AG20443 (cell line): Measurements from ENCODE around the gene RIPK4.
A peak's percentile ranks its signal among the peaks of the same experiment; 100 is the strongest.
"Not testable (repeated sequence)": the region's sequence is repeated elsewhere in the genome, so short reads cannot be mapped to it uniquely, and the experiment has no call there.

Experiments used
- DNase-seq: peaks from one replicate; pipeline ENCODE4 v3.0.0; 2012; ENCODE audit warnings: low spot score, mixed read lengths

Gene RIPK4

DNA sequence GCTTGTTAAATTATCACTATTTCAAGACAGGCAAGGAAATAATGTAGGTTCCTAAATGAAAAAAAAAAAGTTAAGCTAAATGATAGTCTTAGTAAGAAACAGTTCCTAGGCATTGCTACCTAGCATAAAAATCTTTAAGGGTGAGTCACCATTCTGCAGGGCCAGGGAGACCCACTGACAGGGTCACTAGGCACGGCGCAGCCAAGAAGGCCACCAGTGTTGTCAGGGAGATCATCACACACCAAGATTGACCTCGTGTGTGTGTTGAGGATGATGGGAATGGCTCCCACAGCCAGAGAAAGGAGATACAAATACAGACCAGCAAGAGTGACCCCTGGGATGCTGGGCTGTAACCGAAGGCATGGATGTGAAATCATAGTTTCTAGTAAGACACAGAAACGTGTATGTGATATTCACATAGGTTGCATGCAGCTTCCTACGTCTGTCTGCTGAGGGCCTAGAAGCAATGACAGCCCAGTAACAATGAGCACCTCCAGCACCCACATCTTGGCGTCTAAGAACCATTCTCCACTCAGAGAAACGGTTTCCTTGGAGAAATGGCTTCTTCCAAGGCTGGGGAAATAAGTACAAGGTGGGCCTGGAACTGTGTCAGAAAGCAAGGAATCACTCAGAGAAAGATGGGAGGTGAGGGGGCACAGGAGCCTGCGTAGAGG, 29.1 kb downstream of the RIPK4 start:
- no peak for DNase-seq

DNA sequence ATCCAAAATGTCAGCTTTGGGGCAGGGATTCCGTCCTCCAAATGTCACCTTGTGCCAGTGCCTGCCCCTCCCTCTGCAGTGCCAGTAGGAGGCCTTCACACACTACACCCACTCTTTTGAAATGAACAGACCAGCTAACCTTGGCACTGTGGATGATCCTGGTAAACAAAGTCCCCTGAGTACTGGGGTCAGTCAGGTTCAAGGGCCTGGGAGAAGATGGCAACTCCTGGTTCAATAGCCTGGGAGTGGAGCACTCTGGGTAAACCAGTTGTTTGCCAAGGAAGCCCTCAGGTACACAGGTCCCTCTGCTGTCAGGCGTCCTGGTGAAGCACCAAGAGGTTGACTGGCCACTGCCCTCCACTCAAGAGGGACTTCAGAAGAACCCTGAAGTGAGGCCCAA, 30.4 kb downstream of the RIPK4 start:
- DNase-seq, result no peak

DNA sequence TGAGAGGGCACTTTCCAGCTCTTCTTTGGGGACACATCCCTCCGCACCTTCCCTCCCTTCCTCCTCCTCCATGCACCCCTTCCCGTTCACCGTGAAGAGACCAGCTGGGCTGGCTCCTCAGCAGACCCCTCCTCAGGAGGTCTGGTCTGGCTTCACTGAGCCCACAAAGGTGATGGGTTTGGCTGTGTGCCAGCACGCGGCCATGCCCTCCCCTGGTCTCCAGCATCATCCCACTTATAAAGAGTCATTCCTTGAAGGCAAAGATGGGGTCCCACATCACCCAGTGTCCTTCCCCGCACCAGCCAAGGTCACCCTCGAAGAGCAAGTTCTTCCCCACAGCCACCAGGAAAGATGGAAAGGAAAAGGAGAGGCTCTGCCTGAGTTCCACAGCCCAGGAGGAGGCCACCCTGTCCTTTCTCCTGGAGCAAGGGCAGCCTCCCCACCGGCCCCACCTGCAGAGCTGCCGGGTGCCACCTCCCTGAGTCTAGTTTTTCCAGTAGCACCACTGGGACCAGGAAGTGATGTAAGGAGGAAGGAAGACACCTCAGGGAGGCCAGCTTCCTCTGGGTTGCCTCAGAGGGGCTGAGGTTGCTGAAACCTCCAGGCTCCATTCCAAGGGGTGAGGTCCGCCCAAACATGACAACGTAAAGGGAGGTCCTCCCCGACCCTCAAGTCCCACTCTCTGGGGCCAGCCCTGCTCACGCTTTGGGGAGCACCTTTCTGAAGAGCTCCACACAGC, 32.7 kb downstream of the RIPK4 start:
- DNase-seq, result no peak

DNA sequence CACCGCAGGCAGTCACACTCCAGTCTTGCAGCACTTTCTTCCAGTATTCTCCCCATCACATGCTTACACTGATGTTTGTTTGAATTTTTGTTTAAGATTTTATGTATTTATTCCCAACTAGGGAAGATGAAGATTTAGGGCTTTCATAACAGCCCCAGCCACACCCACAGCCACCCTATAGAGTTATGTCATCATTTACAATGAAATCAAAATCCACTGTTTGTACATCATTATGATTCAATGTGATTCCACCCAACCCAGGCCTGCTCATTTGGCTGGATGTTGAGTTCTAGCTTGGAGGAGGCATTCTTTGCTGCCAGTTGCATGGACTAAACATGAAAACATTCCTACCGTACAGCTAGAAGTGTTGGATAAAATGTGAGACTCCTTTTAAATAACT, 35.8 kb downstream of the RIPK4 start:
- DNase-seq, result no peak

DNA sequence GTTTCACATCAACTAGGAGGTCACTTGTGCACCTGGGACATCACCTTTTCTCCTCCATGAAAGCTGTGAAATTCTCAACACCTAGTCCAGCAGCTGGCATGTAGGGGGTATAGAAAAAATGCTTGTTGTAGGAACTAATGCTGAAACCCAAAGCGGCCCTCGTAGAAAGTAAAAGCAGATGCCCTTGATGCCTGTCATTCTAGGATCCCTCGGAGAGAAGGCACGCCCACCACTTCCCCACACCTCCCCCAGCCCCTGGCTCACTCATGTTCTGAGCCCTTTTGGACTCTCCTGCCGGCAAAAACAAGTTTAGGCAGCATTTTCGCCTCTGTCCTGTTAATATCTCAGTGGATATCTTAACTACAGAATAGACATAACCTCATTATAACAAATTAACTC, 36.5 kb downstream of the RIPK4 start:
- DNase-seq, result no peak

DNA sequence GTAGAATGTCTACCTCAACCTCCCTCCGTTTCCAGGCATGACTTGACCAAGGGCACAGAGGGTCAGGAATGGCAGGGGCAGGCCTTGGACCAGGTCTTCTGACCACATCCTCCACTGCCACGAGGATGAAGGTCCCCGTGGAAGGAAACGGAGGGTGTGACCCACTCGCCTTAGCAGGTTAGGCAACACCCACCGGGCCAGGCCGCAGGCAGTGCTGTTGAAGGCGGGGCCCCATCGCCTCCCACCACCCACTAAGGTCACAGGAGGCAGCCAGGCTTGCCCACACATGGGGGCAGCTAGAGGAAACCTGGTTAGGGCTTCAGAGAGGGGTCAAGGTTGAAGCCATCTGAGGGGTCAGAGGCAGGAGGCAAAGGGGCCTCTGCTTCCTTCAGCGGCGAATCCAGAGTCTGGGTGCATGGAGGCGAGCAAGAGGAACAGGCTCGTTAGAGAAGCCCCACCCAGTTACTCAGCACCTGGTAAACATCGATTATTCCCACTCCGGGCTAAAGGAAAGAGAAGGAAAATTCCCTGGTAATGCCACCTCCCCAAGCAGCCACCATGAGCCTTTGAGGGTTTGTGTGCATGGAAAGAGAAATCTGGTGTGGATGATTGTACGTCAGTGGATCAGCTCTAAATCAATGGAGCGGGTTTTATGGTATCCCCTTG, 37.0 kb downstream of the RIPK4 start:
- DNase-seq, result no peak

DNA sequence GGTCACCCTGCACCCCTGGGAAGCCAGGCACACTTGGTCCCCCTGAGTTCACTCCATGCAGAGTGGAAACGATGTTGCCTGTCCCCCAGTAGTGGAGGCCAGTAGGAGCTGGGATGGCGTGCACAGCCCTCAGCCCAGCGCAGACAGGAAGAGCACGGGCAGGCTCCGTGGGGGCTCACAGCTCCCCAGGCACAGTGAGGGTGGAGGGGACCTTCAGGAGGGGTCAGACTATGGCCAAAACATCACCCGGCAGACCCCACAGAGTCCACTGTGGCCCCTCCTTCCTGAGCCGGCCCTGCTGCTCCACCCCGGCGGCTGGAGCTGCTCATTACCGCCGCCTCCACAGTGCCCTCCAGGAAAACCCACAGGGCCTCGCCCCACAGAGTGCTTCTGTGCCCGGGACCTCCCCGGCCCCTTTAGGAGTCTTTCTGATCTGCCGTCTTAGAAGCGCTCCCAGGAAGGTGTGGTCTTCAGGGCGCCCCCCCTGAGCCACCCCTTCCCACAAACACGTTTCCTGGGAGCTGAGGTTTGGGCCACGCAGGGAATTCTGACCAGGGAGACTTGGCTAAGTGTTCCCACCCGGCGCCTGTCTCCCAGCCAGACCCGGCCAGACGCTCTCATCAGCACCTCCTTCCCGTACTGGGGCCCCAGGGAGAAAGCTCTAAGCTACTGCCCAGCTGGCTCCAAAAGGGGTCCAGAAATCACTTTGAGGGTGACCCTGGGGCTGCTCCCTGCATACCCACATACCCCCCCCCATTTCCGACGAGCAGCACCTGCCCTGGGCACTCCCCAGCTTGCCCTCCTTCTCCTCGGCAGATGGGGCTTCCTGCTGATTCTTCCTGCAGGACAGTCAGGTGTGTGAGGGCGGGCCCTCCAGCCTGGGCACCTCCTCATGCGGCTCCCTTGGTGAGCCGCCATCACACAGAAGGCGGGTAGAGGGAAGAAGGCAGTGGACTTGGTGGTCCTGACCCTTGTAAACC, 38.8 kb downstream of the RIPK4 start:
- DNase-seq, result no peak

DNA sequence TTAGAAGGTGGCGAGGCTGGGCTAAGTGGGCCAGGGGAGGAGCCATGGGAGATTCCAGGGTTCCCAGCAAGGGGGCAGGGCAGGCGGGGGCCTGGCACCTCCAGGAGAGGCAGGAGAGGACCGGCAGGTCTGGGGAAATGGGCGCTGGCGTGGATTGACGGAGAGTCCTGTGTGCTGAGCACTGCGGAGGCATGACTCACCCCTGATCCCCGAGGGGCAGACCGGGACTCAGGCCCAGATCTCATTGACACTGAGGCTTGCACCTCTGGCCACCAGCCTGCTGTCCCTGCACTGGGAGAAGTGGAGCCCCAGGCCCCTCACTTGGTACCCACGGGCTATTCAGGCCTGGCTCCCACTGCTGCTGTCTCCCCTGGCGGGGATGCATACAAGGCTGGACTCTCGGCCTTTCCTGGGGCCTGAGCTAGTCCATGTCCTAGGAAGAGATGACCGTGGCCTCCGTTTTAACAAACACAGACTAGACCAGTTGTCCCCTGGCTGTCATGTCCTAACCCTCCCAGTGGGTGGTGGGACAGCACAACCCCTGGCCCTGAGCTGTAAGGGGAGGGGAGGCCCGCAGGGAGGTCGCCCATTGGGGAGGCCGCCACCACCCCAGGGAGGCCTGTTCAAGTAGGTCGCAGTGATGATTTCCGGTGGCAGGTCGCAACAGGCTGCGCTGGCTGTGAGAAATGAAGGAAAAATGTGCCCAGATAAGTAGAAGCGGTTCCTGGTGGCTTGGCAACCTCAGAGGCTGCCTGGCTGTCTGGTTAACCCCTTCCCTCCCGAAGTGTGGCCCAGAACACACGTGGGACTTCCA, 39.7 kb downstream of the RIPK4 start:
- DNase-seq, result peak; percentile 90

DNA sequence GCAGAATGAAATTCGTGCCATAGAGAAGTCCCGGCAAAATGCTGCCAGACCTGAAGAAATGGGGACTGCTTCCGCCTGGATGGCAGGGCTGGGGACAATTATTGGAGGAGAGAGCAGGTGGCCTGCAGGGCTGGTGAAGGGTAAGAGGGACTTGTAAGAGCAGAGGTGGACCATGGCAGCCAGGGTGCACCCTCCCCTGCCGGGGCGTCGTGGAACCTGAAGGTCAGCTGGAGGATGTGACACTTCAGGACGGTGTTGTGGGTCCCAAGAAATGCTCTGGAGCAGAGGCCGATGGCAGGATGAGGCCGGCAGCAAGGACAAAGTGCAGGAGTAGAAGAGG, 40.3 kb downstream of the RIPK4 start:
- DNase-seq, result no peak

DNA sequence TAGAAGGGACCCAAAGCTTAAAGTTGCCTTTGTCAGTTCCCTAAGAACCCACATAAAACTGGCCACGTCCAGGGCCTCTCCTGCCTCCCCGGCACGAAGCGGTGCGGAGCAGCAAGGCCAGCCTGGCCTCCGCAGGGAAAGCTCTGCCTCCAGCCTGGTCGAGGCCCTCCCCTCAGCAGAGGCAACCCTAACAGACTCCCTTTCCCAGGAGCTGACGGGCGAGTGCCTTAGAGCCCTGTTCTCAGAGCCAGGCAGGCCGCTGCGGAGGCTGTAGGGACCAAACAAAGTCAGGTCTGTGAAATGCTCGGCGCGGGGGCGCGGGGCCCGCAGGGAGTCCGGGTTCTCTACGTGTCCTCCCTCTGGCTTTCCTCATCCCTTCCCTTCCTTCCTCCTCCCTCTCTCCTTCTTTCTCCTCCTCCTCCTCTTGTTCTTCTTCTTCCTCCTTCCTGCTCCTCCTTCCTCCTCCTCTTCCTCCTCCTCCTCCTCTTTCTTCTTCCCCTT, 40.7 kb downstream of the RIPK4 start:
- DNase-seq, result no peak

DNA sequence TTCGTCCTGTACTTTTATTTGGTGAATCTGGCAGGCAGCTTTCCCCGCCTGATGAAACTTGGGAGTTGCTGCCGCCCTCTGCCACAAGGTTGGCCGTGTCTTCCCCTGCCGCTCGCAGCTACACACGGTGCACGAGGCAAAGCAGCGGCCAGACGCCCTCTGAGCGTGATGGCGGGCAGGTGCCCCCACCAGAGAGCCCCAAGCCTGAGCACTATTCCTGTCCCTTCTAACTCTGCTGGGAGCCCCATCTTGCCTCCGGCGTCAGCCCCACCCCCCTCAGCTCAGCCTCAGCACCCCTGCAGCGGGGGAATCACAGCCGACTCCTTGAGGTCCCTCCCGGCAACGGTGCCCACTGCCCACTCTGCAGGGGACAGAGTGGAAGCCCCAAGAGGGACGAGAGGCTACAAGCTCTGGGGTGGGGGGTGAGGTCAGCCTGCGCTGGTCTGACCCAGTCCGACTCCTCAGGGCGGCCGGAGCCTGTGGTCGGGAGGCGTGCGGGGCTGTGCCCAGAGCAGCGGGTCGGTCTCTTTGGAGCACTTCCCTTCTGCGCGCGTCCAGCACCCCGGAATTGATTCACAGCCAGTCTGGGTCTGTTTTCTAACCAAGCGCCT, 41.3 kb downstream of the RIPK4 start:
- no peak for DNase-seq

DNA sequence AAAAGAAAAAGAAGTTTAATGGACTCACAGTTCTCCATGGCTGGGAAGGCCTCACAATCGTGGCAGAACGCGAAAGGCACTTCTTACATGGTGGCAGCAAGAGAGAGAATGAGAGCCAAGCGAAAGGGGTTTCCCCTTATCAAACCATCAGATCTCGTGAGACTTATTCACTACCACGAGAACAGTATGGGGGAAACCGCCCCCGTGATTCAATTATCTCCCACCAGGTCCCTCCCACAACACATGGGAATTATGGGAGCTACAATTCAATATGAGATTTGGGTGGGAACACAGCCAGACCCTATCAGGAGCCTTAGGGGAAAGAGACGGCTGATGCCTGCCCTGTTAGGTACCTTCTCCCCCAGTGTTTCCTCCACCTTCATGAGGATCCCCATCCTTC, 43.0 kb downstream of the RIPK4 start:
- not testable (repeated sequence) for DNase-seq

DNA sequence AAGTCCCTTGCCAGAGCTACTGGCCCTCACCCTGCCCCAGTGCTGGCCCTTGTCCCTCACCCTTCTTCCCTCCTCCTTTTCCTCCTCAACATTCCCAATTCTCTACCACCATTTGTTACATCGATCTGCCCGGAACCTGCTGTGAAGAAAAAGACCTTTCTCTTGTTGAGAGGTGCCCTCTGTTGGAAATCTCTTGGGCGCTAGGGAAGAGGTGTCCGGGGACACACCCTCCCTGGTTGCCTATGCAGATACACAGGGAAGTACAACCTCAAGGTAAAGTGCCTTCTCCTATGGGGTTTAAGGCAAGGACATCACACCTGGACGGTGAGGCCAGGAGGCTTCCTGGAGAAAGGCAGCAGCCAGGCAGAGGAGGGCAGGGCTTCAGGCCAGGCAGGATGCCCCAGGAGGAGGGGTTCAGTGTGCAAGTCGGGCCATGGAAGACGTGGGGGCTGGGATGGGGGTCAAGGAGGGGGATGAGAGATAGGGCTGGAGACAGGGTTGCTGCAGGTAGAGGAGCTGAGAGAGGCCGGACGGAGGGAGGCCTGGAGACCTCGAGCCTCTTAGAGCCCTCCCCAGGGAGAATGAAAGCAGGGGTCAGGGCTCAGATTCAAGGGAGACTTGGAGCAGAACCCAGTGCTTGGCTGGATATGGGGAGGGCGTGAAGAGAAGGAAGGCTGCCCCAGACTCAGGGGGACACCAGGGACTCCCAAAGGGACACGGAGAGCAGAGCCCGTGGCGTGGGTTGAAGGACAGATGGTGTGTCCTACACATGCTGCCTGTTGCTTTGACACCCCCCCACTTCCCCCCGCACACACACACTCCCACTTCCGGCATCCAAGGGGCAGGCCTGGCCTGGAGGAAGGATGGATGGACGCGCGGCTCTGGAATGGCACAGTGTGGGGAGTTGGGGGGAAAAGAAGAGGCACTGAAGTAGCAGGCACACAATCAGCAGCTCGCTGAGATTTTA, 44.5 kb downstream of the RIPK4 start:
- DNase-seq, result no peak

DNA sequence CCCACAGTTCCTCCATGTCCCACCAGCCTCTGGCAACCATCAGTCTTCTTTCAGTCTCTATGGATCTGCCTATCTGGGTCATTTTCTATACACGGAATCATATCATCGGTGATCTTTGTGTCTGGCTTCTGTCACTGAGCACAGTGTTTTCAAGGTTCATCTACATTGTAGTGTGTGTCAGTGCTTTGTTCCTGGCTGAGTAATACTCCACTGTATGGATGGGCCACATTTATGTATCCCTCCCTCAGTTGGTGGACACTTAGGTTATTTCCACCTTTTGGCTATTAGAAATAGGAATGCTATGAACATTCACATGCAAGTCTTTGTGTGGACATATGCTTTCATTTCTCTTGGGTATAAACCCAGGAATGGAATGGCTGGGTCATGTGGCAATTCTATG, 46.6 kb downstream of the RIPK4 start:
- DNase-seq, result no peak

DNA sequence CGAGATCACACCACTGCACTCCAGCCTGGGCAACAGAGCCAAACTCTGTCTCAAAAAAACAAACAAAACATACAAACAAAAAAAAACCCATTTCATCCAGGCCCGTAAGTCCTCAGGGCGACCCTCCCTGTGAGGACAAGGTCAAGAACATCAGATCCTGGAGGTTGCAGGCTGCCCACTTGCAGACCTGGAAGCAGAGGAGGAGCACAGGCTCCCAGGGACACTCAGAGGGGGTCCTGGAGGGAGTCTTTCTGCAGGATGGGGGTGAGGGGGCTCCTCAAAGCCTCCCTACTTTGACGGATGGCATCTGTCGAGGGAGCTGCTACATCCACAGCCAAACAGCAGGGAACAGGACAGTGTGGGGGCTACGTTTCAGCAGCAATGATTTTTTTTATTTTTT, 47.2 kb downstream of the RIPK4 start:
- no peak for DNase-seq

DNA sequence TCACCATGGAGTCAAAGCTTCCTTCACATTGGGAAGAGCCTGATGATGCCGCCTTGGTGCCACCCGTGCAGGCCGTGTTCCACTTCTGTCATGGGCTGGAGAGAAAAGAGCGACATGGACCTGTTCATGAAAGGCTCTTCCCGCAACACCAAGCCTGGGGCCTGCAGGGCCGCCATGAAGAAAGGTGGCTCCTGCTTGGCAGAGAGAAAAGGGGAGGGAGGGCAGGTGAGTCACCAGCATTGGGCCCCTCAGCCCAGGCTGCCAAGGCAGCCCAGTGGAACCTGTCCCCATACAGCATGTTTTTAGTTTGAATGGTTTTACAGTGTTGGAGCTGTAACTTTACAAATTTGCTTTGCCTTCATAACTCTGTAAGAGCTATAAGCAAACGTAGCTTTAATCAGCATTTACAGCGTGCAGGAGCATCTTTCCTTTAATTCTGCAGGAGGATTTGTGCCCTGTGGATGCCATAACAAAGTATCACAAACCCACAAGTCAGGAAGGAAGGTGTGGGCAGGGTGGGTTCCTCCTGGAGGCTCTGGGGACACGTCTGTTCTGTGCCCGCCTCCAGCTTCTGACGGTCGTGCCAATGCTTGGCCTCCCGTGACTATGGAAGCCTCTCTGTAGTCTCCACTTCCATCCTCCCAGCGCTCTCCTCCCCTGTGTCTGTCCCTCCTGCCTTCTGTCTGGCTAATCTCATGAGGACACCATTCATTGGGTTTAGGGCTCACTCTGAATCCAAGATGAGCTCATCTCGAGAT, 49.1 kb downstream of the RIPK4 start:
- no peak for DNase-seq

DNA sequence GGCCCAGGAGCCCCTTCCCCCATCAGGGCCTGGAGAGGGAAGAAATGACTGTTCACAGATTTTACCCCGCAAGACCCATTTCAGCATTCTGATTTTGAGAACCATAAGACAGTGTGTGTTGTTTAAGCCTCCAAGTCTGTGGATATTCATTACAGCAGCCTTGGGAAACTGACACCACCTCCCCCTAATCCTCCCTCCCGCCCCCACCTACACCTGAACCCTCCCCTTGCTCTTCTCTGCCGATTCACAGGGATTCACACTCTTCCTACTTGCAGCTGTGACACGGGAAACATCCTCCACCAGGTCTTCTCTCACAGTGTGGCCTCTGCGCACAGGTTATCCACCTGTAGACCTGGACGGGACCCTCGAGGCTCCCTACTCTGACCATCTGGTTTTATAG, 50.1 kb downstream of the RIPK4 start:
- no peak for DNase-seq

DNA sequence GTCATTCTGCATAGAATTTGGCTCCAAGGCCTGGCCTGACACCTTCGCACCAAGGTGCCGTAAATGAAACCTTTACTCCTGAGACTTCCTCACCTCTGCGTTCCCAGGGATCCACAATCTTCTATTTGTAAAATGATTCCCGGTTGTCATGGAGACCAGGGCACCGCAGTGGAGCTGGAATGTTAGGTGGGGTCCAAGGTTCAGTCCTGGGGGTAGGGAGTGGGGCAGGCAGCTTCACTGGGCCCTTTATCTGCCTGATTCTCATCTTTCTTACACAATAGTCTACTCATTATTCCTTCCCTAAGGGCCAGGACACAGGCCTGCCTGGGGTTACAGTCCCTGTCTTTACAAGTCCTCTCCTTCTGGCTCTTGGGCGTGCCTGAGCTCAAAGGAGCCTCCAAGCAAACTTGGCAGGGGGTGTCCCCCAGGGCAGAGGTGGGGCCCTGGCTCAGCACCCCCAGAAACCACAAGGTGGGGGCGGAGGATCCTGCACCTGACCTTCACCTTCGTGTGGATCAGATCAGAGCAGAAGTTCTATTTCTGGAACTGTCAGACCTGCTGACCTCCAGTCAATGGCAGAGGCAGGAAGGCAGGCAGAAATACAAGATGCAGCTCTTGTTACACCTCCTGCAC, 51.1 kb downstream of the RIPK4 start:
- no peak for DNase-seq
